ENCODE results near the gene PROX1.

GRCh38 chr1:213994888-213995287, 7.1 kb downstream of the PROX1 start:
- TF ChIP-seq POLR2A (IDR thresholded peaks at IDR 0.05; ENCODE audit: low read depth, low read length) (no peak), CTCF (conservative IDR thresholded peaks at IDR 0.05; ENCODE audit: low read depth, low read length) (no peak), MXI1 (IDR thresholded peaks at IDR 0.05; ENCODE audit: borderline replicate concordance, low read depth, low read length) (no peak), RAD21 (IDR thresholded peaks at IDR 0.05; ENCODE audit: low read length) (no peak), RFX5 (IDR thresholded peaks at IDR 0.05; ENCODE audit: low read depth, low read length) (no peak), CEBPB (IDR thresholded peaks at IDR 0.05; ENCODE audit: low read depth, low read length) (no peak), USF2 (IDR thresholded peaks at IDR 0.05; ENCODE audit: low read depth, low read length) (no peak), MAFK (IDR thresholded peaks at IDR 0.05; ENCODE audit: low read depth, low read length) (no peak), FOS (IDR thresholded peaks at IDR 0.05; ENCODE audit: low read depth, low read length) (no peak)

Data from IMR-90 (cell line).